GM06990 (cell line): Measurements from ENCODE around the gene RNF13.
"Not testable (repeated sequence)": the region's sequence is repeated elsewhere in the genome, so short reads cannot be mapped to it uniquely, and the experiment has no call there.

Experiments
- DNase-seq: peaks from one replicate; pipeline ENCODE4 v3.0.0-alpha.2; 2011; ENCODE audit not compliant: insufficient read length; ENCODE audit errors: extremely low read depth
- H3K27me3 ChIP-seq: replicated peaks from 2 replicates; pipeline ENCODE4 v1.6.0; 2011; ENCODE audit warnings: low read length; ENCODE audit not compliant: control insufficient read depth, insufficient read depth
- H3K36me3 ChIP-seq: 2 replicates; pipeline ENCODE4 v1.5.1; 2011; ENCODE audit warnings: low read length; ENCODE audit not compliant: control insufficient read depth, insufficient read depth
- H3K4me3 ChIP-seq: replicated peaks from 2 replicates; pipeline ENCODE4 v1.5.1; 2011; ENCODE audit warnings: low read depth, mild to moderate bottlenecking, control low read depth, low read length
- TF ChIP-seq, protein P1 (sequence below): IDR thresholded peaks from 2 replicates; pipeline ENCODE4 v1.5.1; 2011; ENCODE audit warnings: low read length, control low read depth, mild to moderate bottlenecking, inconsistent platforms; ENCODE audit not compliant: insufficient read depth, poor library complexity, severe bottlenecking

RNF13 gene

DNA sequence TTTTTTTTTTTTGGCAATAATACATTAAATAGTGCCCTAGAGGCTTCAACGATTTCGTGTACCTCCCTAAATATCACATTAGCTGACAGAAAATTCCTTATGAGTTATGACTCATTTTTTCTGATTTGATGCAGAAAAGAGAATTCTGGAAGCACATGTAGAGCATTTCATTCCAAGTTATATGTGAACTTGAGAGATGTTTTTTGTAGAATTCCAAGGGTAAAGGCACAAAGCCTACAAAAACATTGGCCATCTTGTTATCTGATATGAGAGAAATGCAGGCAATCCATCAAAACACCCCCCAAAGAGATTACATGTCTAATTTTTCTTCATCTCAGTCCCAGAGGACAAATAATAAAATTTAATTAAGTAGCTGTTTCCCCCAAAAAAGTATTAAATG is 164.4 kb downstream of the RNF13 start:
- no peaks in the 10 kb centered on the region for H3K36me3 ChIP-seq
- no peak overlapping the region for H3K4me3 ChIP-seq
- TF ChIP-seq, protein P1, sequence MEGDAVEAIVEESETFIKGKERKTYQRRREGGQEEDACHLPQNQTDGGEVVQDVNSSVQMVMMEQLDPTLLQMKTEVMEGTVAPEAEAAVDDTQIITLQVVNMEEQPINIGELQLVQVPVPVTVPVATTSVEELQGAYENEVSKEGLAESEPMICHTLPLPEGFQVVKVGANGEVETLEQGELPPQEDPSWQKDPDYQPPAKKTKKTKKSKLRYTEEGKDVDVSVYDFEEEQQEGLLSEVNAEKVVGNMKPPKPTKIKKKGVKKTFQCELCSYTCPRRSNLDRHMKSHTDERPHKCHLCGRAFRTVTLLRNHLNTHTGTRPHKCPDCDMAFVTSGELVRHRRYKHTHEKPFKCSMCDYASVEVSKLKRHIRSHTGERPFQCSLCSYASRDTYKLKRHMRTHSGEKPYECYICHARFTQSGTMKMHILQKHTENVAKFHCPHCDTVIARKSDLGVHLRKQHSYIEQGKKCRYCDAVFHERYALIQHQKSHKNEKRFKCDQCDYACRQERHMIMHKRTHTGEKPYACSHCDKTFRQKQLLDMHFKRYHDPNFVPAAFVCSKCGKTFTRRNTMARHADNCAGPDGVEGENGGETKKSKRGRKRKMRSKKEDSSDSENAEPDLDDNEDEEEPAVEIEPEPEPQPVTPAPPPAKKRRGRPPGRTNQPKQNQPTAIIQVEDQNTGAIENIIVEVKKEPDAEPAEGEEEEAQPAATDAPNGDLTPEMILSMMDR = no peak
- H3K27me3 ChIP-seq = no peaks in the 10 kb centered on the region
- DNase-seq = no peak

GRCh38 chr3:149981979-149982378 is 169.0 kb downstream of the RNF13 start:
- H3K27me3 ChIP-seq, H3K4me3 ChIP-seq, H3K36me3 ChIP-seq, DNase-seq: not testable (repeated sequence)

DNA sequence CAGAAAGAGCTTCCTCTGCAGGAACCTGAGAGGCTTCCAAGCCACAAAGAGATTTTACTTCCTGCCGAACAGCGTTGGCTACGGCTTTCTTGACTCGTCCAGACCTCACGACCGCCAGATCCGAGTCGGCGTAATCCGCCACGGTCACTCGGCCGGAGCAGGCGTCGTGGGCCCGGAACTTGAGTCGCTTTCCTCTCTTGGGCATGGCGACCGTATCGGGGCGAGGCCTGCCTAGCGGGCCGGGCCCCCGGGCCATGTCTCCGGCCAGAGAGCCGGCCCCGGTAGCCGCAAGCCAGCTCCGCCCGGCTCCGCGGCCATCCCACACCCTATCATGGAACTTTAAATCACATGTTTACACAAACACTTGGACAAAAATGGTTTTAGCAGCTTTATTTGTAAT is 170.0 kb downstream of the RNF13 start:
- not testable (repeated sequence) for DNase-seq, H3K4me3 ChIP-seq, H3K27me3 ChIP-seq, H3K36me3 ChIP-seq

- no peak for DNase-seq
- H3K4me3 ChIP-seq = no peak overlapping the region
- H3K36me3 ChIP-seq = no peaks in the 10 kb centered on the region
- TF ChIP-seq, protein P1 = no peak
- no peaks in the 10 kb centered on the region for H3K27me3 ChIP-seq
Measured at GRCh38 chr3:149983628-149984027, 170.6 kb downstream of the RNF13 start.

DNA sequence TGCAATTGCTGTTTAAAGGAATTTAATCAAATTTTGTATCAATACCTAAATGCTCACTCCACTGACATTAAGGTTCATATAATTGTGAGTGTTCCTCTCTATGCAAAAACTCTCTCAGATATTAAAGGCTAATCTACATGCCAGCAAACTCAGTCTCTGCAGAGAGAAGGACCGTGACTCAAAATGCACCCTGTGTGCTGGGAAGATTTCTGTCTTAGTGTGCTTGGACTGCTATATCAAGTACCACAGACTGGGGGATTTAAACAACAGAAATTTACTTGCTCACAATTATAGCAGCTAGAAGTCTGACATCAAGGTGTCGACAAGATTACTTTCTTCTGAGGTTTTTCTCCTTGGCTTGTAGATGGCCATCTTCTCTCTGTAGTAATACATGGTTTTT is 176.3 kb downstream of the RNF13 start:
- DNase-seq = no peak
- Histone ChIP-seq H3K27me3 (no peaks in the 10 kb centered on the region), H3K36me3 (no peaks in the 10 kb centered on the region), H3K4me3 (no peak overlapping the region)
- TF ChIP-seq, protein P1 = no peak

DNA sequence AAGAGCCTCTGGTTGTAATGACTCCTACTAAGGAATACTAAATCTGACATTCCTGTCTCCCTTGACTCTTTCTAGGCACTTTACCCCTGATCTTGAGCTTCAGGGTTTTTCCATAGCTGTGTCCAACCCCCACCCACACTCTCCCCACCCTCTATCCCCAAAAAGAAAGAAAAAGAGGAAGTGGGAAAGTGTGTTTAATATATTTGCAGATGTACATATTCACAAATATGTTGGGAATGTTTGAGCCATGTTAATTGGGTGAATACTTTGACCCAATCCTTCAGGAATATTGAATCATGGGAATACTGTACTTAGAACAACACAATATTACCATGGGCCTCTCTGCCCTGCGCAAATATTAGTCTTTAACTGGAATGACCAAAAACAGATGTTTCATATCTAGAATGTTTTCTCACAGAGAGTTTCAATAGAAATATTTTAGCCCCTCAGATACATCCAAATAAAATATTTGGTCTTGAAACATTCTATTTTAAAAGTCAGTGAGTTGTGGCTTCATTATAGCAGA is 177.5 kb downstream of the RNF13 start:
- H3K36me3 ChIP-seq = no peaks in the 10 kb centered on the region
- TF ChIP-seq, protein P1 = no peak
- H3K27me3 ChIP-seq = no peaks in the 10 kb centered on the region
- no peak for DNase-seq
- no peak overlapping the region for H3K4me3 ChIP-seq

DNA sequence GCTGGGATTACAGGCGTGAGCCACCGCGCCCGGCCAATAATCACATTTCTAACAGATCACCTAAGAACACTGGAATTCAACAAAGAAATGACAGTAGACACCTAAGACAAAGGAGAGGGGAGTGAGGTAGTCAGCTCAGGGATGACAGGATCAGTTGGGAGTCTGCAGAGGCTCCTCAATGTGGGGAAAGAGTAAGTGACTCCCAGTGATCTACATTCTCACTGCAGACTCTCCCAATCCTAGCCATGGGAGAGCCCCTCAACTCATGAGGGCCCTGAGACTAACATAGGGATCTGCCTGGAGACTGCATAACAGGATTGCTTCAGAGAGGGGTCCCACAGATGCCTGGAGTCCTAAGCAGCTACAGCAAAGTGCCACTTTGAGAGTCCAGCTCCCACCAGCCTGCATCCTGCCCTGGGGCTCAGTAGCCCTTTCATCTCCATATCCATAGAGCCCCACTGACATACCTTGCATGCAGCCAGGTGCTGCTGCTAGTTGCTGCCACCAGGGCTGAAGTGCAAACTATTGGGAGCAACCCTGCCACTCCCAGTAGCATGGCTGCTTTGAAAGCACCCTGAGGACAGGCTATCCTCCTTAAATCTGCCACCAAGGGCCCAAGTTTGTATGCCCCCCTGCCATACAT is 179.5 kb downstream of the RNF13 start:
- no peaks in the 10 kb centered on the region for H3K27me3 ChIP-seq
- H3K4me3 ChIP-seq = no peak overlapping the region
- TF ChIP-seq, protein P1 = no peak
- no peak for DNase-seq
- H3K36me3 ChIP-seq = no peaks in the 10 kb centered on the region
